NCI-H748 (cell line): Measurements from ENCODE around the gene DTWD2.

Experiments used
- DNase-seq: peaks from one replicate; lab custom pipeline; 2025; ENCODE audit not compliant: unreplicated experiment; lab: John Stamatoyannopoulos, UW

Gene DTWD2

GRCh38 chr5:118789366-118789765 is 199.0 kb downstream of the DTWD2 start:
- DNase-seq: no peak

GRCh38 chr5:118788351-118788750 is 200.0 kb downstream of the DTWD2 start:
- no peak for DNase-seq
